GM23338 (cell line): ENCODE data around the gene COL4A5.

Experiments
- CREB1 ChIP-seq: fragments of 250-450 bp; sonication (Bioruptor Pico); IDR thresholded peaks from 2 replicates; pipeline ENCODE4 v1.5.0; 2020; ENCODE audit warnings: low read depth, mild to moderate bottlenecking, moderate library complexity
- CTCF ChIP-seq, 2 experiments: fragments of 200-600 bp in 1 of 2; sonication (generic) in 1 of 2; conservative IDR thresholded peaks; 2 replicates each; pipeline versions ENCODE4 v1.5.1 to v1.6.1; 2016 to 2017; ENCODE audit warnings: antibody characterized with exemption in 2 of 2, low read depth in 2 of 2, mild to moderate bottlenecking in 2 of 2, moderate library complexity in 1 of 2
- EZH2 ChIP-seq: fragments of 200-600 bp; sonication (generic); IDR thresholded peaks from one replicate; pipeline ENCODE4 v1.8.0; 2017; ENCODE audit warnings: antibody characterized with exemption, mild to moderate bottlenecking, low read depth; ENCODE audit not compliant: unreplicated experiment
- EZH2phosphoT487 ChIP-seq: fragments of 200-600 bp; sonication (generic); IDR thresholded peaks from one replicate; pipeline ENCODE4 v1.8.1; 2018; ENCODE audit warnings: antibody characterized with exemption; ENCODE audit not compliant: unreplicated experiment
- JUNB ChIP-seq: IDR thresholded peaks from one replicate; pipeline ENCODE4 v1.6.1; 2016; ENCODE audit warnings: antibody characterized with exemption; ENCODE audit not compliant: unreplicated experiment
- NANOG ChIP-seq: IDR thresholded peaks from 2 replicates; pipeline ENCODE4 v1.6.1; 2016; ENCODE audit warnings: antibody characterized with exemption, borderline replicate concordance
- POLR2AphosphoS5 ChIP-seq: IDR thresholded peaks from 2 replicates; pipeline ENCODE4 v1.6.1; 2016; ENCODE audit warnings: antibody characterized with exemption, low read depth
- REST ChIP-seq: IDR thresholded peaks from one replicate; pipeline ENCODE4 v1.6.1; 2018; ENCODE audit warnings: antibody characterized with exemption; ENCODE audit not compliant: unreplicated experiment
- STAT1 ChIP-seq: IDR thresholded peaks from one replicate; pipeline ENCODE4 v1.6.1; 2016; ENCODE audit warnings: antibody characterized with exemption; ENCODE audit not compliant: unreplicated experiment
- ZNF114 ChIP-seq: fragments of 250-450 bp; sonication (Bioruptor Pico); IDR thresholded peaks from 2 replicates; pipeline ENCODE4 v1.5.0; 2020; ENCODE audit warnings: mild to moderate bottlenecking, moderate library complexity

- TF ChIP-seq POLR2AphosphoS5 (no peak), ZNF114 (CRISPR knock-in tag) (no peak), CTCF (conservative IDR thresholded peaks at IDR 0.05; ENCODE audit: low read depth in 2 of 2) (no peak), STAT1 (no peak), EZH2 (no peak), CREB1 (CRISPR knock-in tag) (no peak), JUNB (no peak), REST (no peak), EZH2phosphoT487 (no peak), NANOG (no peak)
These were observed 2.1 kb upstream of the COL4A5 start for GRCh38 chrX:108437349-108438109.
